GM21528 (cell line): Measurements from ENCODE around the gene GPS1.

ENCODE experiments used
- ATAC-seq: cut with Tn5 transposase; IDR thresholded peaks from one replicate; pipeline ENCODE4 v1.9.1; 2021; ENCODE audit warnings: mild to moderate bottlenecking, moderate library complexity; ENCODE audit not compliant: unreplicated experiment, low FRiP score

GPS1 gene

DNA sequence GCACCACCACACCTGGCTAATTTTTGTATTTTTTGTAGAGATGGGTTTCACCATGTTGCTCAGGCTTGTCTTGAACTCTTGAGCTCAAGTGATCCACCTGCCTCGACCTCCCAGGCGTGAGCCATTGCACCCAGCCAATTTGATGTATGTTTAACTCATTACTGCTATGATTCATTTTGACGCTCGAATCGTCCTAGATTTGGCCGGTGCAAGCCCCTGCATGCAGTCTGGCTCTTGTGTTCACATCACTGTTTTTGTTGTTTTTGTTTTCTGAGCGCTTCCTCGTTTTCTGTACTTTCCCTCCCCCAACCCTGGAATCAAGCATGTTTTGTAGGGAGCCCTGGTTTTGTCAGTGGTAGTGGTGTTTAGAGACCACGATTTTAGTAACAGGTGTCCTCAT is 21.7 kb downstream of the GPS1 start:
- ATAC-seq: no peak

DNA sequence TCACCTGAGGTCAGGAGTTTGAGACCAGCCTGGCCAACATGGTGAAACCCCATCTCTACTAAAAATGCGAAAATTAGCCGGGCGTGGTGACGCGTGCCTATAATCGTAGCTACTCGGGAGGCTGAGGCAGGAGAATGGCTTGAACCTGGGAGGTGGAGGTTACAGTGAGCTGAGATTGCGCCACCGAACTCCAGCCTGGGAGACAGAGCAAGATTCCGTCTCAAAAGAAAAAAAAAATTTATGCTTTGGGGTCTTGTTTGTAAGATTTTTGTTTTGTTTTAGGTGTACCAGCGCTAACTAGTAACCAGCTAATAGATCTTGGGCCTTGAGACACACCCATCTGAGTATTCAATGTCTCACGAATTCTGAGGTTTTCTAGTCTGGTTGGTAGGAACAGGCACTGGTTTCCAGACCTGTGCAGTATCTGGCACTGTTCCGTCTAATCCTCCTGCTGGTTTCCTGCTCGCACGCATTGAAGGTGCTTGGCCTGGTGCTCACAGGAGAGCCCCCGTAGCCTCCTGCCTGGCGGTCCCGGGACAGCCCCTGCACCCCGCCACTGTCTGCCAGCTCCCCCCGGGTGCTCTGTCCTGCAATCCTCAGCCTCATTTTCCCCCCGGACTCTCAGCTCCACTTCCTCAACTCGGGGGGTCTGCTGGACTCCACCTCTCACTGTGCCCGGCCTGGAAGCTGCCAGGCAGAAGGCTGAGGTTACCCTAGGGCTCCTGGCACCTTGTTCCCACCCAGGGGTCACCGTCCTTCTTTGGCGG is 24.5 kb downstream of the GPS1 start:
- no peak for ATAC-seq

DNA sequence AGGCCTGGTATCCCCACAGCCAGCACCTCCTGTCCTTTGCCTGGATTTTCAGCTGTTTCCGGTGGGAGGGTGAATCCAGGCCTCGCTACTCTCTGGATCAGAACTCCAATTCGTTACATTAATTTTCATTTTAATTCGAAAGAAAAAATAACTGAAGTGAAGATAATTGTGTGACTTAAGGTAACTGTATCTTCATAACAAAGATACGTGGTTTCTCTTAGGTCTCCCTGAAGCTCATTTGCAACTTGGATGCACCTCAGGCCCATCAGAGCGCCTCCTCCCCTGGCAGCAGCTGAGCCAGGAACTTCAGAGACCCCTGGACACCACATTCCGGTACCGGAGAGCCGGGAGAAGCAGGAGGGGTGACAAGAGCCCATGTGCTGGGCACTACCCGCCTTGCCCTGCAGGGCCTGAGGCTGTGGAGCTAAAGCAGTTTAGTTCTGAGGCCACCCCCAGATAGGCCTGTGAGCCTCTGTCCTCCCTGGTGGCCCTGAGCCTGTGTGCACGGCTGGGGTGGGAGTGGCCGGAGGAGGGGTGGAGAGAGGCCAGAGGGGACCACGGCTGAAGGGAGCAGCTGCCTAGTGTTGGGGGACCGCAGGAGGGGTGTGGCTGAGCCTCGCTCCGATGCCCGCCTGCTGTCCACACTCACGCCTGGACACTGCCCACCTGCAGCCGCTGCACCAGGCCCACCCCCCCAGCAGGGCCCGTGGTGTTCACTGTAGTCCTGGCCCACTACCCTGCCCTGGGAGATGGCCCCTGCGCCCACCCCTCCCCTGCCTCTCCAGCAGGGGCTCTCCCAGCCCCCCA is 25.3 kb downstream of the GPS1 start:
- no peak for ATAC-seq

DNA sequence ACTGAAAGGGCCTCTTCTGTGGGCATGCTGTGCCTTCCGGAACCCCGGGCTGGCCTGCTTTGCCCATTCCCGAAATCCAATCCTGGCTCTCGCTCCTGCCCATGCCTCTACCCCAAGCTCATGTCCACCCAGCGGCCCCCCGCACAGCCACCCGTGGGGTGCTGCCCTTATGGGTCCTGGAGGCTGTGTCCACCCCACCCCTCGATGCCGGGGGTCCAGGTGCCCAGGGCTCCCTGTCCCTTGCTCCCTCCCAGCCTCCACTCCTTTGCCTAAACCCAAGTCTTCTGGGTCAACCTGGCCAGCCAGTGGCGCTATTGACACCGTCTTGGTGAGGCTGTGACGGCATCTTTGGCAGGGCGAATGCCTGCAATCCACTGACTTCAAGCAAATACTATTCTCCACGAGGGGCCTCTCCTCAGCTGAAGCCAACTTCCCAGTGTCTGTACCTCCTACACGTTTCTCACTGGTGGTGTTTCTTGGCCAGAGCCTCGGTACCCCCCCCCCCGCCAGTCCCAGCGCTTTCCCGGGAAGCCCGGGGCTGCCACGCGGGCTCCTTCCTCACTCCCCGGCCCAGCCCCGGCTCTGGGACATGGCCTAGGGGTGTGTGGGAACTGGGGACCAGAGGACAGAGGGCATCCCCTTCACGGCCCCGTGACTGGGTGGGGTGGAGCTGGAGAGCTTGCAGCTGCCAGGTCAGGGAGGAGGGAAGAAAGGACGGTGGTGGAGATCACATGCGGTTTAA is 26.1 kb downstream of the GPS1 start:
- ATAC-seq: no peak

DNA sequence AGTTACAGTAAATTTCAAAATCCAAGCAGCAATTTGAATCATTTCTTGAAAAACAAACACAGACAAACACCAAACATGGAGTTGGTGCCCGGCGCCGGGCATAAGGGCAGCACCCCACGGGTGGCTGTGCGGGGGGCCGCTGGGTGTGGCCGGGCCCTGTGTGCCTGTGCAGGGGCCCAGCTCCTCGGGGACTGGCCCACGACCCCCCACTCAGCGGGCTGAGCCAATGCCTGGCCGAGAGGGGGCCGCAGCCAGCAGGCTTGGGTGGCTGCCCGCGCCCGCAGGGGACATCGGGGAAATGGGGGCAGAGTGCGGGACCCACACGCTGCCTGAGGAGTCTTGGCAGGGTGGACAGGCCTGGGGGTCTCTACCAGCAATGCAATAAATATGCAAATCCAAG is 26.7 kb downstream of the GPS1 start:
- ATAC-seq: no peak

DNA sequence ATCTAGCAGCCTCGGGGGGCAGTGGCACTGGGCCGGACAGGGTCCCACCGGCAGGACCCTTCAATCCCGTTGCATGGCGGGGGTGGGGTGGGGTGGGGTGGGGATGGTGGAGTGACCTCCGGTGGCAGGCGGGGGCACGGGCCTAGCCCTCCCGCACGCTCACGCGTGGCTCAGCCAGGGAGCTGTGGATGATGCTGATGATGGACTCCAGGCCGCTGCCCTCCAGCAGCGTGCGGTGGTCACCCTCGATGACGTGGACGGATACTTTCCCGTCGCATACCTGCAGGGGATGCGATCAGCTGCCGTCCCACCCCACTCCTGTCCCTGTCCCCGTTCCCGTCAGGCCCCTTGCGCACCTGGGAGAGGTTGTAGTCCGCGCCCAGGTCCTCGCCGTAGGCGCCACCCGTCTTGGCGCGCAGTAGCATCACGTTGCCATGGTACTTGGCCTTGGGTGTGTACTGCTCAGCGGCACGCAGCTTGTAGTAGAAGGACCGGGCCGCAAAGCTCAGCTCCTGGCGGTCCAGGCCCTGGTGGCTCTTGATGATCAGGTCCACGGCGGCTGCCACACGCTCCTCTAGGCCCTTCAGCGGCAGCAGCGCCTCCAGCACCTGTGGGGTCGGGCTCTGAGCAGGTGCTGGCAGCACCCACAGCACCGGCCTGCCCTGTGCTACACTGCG is 27.4 kb downstream of the GPS1 start:
- no peak for ATAC-seq

DNA sequence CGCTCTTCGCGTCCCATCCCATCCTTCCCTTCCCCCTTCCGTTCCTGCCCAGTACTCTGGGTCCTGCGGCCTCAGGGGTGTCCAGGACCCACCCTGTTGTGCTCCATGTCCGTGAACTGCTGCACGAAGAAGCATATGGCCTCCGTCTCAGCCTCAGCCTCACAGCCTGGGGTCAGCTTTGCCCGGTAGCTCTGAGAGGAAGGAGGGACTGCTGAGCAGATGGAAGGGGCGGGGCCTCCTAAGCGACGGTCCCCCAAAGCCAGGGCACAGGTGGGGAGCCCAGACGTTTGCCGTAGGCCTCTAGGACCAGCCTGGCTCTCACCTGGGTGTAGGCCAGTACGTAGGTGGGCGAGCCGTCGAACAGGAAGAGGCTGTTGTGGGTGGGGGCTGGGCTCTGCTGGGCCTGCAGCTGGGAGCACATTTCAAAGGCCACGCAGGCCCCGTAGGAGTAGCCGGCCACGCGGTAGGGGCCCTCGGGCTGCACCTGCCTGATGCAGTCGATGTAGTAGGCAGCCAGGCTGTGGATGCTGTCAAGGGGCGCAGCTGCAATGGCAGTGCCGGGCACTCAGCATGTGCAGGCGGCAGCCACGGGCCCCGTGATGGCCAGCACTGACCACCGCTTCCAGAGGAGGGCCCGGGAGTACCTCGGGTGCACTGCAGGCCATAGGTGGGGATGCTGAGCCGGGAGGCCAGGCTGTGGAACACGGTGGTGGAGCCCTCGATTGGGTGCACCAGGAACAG is 28.5 kb downstream of the GPS1 start:
- ATAC-seq: no peak

DNA sequence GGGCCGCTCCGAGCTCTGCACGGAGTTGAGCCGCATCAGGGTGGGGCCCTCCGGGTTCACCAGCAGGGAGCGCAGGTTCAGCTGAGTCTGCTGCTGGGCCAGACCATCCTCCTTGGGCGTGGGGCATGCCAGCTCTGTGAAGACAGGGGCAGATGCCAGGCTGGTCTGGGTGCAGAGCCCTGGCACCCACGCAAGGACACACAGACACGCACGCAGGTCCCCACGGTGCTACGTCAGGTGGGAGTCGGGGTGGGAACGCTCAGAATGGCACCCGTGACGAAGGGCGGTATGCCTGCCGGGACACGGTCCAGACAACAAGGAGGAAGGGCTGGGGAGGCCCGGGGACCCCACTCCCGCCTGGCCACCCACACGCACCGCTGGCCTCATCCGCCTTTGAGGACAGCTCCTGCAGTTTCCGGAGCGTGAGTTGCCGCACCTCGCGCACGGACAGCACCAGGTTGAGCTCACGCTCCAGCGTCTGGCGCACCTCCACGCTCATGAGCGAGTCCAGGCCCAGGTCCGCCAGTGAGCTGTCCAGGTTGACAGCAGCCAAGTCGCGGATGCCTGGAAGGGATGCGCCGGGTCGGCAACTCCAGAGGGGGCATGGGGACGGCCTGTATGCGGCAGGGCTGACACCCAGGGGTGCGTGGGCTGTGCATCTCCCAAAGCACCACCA is 29.2 kb downstream of the GPS1 start:
- no peak for ATAC-seq

DNA sequence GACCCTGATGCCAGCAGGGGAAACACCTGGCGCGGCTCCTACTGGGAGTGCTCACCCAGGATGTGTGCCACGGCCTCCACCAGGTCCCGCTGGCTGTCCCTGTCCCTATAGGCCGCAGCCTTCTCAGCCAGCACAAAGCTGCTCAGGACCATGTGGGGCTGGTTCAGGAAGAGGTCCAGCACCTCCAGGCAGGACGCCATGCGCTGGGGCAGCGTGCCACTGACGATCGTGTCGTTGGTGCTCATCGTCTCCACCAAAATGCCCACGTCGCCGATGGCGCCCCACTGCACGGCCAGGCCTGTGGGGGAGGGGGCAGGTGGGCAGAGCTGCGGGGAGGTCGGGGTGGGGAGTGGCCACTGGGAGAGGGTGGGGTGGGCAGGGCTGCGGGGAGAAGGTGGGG is 29.8 kb downstream of the GPS1 start:
- no peak for ATAC-seq

DNA sequence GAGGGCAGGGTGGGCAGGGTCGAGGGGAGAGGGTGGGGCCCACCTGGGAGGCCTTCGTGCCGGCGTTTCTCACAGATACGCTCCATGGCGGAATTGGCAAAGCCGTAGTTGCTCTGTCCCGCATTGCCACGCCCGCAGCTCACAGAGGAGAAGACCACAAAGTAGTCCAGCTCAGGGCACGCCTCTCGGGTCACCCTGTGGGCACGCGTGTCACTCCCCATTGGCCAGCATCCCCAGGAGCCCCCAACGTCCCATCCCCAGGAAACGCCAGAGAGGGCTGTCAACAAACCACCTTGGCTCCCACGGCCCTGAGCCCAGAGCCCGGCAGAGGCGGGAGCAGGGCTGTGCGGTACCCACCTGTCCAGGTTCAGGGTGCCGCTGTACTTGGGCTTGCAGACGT is 30.3 kb downstream of the GPS1 start:
- no peak for ATAC-seq

DNA sequence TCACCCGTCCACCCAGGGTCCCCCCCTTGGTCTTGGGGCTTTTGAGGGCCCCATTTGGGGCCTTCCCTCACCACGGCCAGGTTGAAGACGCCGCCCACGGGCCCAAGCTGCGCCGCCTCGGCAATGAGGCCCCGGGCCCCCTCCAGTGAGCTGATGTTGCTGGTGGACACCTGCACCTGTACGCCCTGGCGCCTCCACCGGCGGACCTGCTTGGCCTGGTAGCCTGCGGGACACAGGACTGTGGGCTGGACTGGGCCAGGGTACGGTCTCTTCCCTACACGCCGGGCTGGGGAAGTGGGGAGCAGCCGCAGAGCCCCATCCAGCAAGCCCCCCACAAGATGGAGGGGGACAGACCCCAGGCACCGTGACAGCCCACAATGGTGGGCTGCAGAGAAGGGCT is 30.8 kb downstream of the GPS1 start:
- no peak for ATAC-seq

DNA sequence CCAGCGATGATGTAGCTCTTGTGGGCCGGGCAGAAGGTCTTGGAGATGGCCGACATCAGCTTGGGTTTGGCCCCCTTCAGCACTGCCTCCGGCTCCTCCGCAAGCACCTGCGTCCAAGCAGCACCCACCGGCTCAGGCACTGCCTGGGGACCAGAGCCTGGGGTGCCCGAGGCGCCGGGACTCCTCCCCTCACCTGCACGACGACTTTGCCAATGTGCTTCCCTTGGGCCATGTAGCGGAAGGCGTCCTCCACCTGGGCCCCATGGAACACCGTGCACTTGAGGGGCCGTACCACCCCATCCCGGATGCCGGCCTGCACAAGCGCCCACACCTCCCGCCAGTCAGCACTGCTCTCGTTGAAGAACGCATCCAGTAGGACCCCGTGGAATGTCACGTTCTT is 31.3 kb downstream of the GPS1 start:
- ATAC-seq: no peak

DNA sequence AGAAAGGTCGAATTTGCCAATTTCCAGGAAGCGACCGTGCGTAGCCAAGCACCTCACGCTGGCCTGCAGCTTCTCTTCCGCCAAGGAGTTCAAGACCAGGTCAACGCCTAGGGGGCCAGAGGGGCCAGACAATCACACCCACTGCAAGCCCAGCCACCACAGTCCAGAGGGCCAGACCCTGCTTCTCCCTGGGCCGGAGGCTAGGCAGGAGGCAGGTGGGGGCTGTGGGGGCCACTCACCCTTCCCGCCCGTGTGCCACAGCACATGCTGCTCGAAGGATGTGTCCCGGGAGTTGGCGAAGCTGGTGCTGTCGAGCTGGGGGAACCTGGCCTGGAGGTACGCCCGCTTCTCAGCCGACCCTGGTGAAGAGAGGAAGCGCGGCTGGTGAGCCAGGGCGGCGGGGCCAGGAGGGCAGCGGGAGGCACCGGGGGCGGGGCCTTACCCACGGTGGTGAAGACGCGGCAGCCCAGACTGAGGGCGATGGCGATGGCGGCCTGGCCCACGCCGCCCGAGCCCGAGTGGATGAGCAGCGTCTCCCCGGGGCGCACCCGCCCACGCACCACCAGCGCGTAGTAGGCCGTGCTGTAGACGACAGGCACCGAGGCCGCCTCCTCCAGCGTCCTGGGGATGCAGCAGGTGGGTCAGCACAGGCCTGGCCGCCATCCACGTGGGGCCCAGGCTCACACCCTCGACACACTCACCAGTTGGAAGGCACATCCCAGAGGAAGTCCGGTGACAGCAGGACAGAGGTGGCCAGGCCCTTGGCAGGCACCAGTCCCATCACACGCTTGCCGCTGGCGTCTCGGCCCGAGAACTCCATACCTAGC is 32.0 kb downstream of the GPS1 start:
- no peak for ATAC-seq

DNA sequence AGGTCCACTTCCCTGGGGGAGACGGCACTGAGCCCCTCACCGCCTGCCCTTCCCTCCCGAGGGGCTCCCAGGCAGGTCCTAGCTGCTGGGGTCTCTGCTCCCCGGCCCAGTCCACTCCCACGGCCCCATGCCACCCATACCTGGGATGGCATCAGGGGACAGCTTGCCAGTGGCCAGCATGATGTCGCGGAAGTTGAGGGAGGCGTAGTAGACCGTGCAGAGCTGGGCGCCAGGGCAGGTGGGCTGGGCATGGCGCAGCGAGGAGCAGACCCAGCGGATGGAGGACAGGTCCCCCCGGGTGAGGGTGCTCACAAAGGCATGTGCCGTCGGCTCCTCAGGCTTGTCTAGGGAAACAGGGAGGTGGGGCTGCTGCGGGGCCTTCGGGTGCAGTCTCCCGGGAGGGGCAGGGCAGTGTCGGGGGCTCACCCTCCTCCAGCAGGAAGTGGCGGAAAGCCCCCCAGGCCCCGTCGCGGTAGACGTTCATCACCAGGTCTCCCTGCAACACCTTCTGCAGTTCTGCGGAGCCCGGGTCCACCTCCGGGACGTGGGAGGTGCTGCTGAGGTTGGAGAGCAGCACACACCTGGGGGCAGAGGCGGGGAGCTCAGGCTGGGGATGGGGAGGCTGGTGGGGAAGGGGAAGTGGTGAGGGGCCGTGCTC is 32.8 kb downstream of the GPS1 start:
- ATAC-seq: no peak

DNA sequence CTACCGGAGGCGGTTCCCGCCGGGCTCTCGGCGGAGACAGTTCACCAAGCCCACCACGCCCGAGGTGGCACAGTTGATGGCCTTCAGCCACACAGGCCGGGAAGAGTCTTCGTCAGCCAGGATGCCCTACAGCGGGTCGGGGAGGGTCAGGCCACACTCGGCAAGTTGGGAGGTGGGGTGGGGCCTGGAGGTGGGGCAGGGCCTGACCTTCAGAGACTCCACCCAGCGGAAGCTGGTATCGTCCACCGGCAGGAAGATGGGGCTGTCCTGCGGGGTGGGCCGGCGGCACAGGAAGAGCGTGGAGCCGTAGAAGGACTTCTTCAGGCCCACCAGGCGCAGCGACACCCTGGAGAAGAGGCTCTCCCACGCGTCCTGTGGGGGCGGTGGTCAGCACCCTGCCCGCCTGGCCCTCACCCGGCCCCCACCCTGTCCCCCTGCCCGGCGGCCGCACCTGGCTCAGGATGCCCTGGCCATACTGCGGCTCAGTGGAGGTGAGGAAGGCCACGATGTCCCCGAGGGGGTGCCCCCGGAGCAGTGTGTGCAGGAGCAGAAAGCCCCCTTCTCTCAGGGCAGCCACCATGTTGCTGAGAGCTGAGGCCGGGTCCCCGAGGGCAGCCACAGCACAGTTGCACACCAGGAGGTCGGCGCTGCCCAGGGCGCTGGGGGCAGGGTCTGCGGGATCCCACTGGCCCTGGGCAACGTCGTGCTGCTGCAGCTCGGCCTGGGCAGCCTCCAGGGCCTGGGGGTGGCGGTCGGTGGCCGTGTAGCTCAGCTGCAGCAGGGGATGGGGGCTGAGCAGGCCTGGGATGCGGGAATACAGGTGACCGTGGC is 33.5 kb downstream of the GPS1 start:
- no peak for ATAC-seq

DNA sequence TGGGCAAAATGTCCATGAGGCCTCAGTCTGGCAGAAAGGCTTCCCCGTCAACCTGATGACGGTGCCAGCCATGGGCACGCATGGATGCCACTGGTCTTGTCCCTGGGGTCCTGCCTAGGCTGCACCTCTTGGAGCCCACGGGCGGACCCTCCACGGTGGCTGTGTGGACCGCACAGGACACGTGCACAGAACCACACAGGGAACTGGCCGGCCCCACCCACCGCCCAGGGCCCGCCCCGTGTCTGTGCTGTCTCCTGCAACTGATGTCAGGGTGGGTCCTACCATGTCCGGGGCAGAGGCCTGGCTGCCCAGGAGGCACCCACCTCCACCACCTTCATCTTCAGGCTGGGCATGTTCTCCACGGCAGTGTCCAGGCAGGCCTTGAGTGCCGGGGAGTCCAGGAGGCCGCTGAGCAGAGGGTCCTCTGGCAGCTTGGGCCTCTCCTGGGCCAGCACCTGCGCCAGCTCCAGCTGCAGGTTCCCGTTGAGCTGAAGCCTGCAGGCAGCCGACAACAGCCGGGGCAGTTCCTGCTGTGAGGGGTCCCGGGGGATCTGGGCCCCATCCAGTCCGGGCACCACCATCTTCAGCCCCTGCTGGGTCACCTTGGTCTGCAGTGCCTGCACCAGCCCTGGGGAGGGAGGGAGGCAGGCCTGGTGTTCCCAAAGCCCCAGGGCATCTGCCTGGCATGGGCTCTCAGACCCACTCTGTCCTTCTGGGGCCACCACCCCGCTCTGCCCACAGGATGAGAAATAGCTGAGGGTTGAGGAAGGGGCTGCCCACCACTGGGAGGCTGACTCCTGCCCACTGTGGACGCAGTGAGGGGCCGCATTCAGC is 34.5 kb downstream of the GPS1 start:
- no peak for ATAC-seq
